ENCODE results near the gene MGAT4C.

MGAT4C gene

DNA sequence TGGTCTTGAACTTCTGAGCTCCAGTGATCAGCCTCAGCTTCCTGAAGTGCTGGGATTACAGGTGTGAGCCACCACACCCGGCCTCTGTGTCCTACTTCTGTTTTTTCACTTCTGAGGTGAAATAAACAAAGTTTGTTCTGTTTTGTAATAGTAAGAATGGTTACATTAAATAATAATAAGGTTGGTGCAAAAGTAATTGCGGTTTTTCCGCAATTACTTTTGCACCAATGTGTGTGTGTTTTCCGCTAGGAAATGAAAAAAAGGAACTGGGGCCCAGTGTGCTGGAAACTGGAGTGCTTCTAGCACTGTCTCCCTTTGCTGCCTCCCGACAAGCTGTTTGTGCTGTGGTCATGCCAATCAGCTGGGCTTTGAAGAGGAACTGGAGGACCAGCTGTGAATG lies 241.2 kb downstream of the MGAT4C start:
- TF ChIP-seq, protein P1, sequence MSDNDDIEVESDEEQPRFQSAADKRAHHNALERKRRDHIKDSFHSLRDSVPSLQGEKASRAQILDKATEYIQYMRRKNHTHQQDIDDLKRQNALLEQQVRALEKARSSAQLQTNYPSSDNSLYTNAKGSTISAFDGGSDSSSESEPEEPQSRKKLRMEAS (IDR thresholded peaks at IDR 0.05; ENCODE audit: low read depth, low read length), result no peak
- TF ChIP-seq MYC (IDR thresholded peaks at IDR 0.05; ENCODE audit: low read depth, low read length), result no peak
- no peak for TF ChIP-seq POLR2A (IDR thresholded peaks at IDR 0.05; ENCODE audit: extremely low read depth, insufficient read length)
- TF ChIP-seq, protein P2, sequence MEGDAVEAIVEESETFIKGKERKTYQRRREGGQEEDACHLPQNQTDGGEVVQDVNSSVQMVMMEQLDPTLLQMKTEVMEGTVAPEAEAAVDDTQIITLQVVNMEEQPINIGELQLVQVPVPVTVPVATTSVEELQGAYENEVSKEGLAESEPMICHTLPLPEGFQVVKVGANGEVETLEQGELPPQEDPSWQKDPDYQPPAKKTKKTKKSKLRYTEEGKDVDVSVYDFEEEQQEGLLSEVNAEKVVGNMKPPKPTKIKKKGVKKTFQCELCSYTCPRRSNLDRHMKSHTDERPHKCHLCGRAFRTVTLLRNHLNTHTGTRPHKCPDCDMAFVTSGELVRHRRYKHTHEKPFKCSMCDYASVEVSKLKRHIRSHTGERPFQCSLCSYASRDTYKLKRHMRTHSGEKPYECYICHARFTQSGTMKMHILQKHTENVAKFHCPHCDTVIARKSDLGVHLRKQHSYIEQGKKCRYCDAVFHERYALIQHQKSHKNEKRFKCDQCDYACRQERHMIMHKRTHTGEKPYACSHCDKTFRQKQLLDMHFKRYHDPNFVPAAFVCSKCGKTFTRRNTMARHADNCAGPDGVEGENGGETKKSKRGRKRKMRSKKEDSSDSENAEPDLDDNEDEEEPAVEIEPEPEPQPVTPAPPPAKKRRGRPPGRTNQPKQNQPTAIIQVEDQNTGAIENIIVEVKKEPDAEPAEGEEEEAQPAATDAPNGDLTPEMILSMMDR (IDR thresholded peaks at IDR 0.05; ENCODE audit: low read depth, low read length), result no peak
- DNase-seq (ENCODE audit: low read depth), result peak; percentile 4
- H3K4me3 ChIP-seq (ENCODE audit: low read depth, low read length), result no peak overlapping the region

DNA sequence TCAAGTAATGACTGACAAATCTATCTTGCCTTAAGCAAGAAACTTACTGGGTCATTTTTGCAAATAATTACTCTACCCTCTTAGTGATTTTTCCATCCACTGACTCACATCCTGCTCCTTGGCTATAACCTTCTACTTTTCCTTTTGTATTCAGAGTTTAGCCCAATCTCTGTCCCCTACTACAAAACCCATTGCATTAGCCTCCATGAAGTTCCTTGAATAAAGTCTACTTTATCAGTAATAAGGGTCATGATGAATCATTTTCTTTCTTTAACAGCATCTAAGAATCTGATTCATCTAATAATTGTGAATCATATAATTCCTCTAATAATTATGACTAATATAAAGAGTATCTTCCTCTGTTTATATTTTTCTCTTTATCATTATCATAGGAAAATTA lies 249.5 kb downstream of the MGAT4C start:
- DNase-seq (ENCODE audit: low read depth), result no peak
- TF ChIP-seq POLR2A (IDR thresholded peaks at IDR 0.05; ENCODE audit: extremely low read depth, insufficient read length) (no peak), MYC (IDR thresholded peaks at IDR 0.05; ENCODE audit: low read depth, low read length) (no peak)
- TF ChIP-seq, protein P2 (IDR thresholded peaks at IDR 0.05; ENCODE audit: low read depth, low read length), result no peak
- TF ChIP-seq, protein P1 (IDR thresholded peaks at IDR 0.05; ENCODE audit: low read depth, low read length), result no peak
- no peak overlapping the region for H3K4me3 ChIP-seq (ENCODE audit: low read depth, low read length)

DNA sequence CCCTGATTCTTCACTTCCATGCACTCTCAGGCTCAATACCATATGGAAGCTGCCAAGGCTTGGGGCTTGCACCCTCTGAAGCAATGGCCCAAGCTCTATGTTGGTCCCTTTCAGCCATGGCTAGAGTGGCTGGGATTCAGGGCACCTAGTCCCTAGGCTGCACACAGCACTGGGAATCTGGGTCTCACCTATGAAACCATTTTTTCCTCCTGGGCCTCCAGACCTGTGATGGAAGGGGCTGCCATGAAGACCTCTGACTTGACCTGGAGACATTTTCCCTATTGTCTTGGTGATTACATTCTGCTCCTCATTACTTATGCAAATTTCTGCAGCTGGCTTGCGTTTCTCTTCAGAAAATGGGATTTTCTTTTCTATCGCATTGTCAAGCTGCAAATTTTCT lies 258.1 kb downstream of the MGAT4C start:
- no peak overlapping the region for H3K4me3 ChIP-seq (ENCODE audit: low read depth, low read length)
- no peak for DNase-seq (ENCODE audit: low read depth)
- no peak for TF ChIP-seq POLR2A (IDR thresholded peaks at IDR 0.05; ENCODE audit: extremely low read depth, insufficient read length)
- TF ChIP-seq, protein P1 (IDR thresholded peaks at IDR 0.05; ENCODE audit: low read depth, low read length), result no peak
- TF ChIP-seq, protein P2 (IDR thresholded peaks at IDR 0.05; ENCODE audit: low read depth, low read length), result no peak
- no peak for TF ChIP-seq MYC (IDR thresholded peaks at IDR 0.05; ENCODE audit: low read depth, low read length)

DNA sequence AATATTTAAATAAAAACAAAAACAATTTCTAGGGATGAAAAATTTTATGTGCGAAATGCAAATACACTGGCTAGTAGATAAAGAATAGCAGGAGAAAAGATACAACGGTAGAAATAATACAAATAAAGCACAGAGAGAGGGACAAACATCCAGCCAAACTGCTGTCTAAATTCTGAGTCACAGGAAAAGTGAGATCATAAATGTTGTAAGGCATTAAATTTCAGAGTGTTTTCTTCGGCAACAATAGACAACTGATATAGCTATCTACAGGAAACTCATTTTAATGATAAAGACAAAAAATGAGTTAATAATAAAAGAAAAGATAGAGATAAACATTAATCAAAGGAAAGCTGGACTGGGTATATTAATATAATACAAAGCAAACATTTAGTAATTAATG lies 259.9 kb downstream of the MGAT4C start:
- DNase-seq (ENCODE audit: low read depth), result no peak
- TF ChIP-seq, protein P2 (IDR thresholded peaks at IDR 0.05; ENCODE audit: low read depth, low read length), result no peak
- TF ChIP-seq, protein P1 (IDR thresholded peaks at IDR 0.05; ENCODE audit: low read depth, low read length), result no peak
- TF ChIP-seq POLR2A (IDR thresholded peaks at IDR 0.05; ENCODE audit: extremely low read depth, insufficient read length) (no peak), MYC (IDR thresholded peaks at IDR 0.05; ENCODE audit: low read depth, low read length) (no peak)

DNA sequence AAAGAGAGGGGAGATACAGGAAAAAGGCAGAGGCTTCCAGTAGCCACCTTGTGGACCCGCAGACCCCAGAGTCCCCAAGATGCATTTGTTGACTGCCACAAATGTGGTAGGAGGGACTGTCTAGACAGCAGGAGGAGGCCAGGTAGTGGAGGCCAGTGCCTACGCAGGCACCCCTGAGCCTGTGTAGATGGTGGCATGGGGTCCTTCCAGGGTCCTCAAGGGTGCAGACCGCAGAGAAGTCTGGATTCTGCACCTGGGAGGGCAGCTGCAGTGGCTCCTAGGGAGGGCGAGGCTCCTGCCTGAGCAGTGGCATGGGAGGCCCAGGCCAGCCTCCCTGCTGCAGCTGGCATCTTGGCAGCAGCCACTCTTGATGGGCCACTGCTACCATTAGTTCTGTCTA lies 262.4 kb downstream of the MGAT4C start:
- H3K4me3 ChIP-seq (ENCODE audit: low read depth, low read length), result no peak overlapping the region
- no peak for DNase-seq (ENCODE audit: low read depth)
- no peak for TF ChIP-seq POLR2A (IDR thresholded peaks at IDR 0.05; ENCODE audit: extremely low read depth, insufficient read length)
- TF ChIP-seq MYC (IDR thresholded peaks at IDR 0.05; ENCODE audit: low read depth, low read length), result no peak
- TF ChIP-seq, protein P2 (IDR thresholded peaks at IDR 0.05; ENCODE audit: low read depth, low read length), result no peak
- TF ChIP-seq, protein P1 (IDR thresholded peaks at IDR 0.05; ENCODE audit: low read depth, low read length), result no peak

More for the DNA sequence above, 259.9 kb downstream of the MGAT4C start:
- H3K4me3 ChIP-seq (ENCODE audit: low read depth, low read length), result no peak overlapping the region
